Measurements from ENCODE around the gene ARPC5. TPM values are rescaled to one million over a fixed set of nuclear protein-coding genes. Genes with fewer than 3 reads are reported as not detected.

ARPC5 gene
- total RNA-seq, 1 experiment from 2014 or later, result 104 TPM

GRCh38 chr1:183602510-183602909 lies 33.1 kb downstream of the ARPC5 start:
- intact Hi-C loops (cut with micrococcal nuclease; ENCODE audit: unreplicated experiment), result no loop called here
- POLR2A ChIA-PET, result no interaction called here
- Histone ChIP-seq H3K9me3 (ENCODE audit: control insufficient read depth, insufficient read depth, low read depth, low read length) (no peaks in the 10 kb centered on the region), H3K4me3 (ENCODE audit: low read depth in 2 of 2, low read length in 2 of 2) (no peak overlapping the region), H3K27ac (ENCODE audit: low read length) (no peak overlapping the region), H3K27me3 (ENCODE audit: control insufficient read depth, insufficient read depth, low read length) (no peaks in the 10 kb centered on the region), H3K4me1 (ENCODE audit: control insufficient read depth, insufficient read depth, low read length) (no peaks in the 10 kb centered on the region), H3K36me3 (ENCODE audit: control insufficient read depth, insufficient read depth, low read length) (no peaks in the 10 kb centered on the region)
- BruUV-seq (replicated peaks), result no TSS peak
- in situ Hi-C loops (cut with HindIII; ENCODE audit: low pct_unique_long_range_greater_than_20kb, low sequenced_read_pairs), result no loop called here
- CTCF ChIA-PET, result no interaction called here
- TF ChIP-seq TCF7L2 (IDR thresholded peaks at IDR 0.05; ENCODE audit: low read depth, low read length) (no peak), POLR2AphosphoS5 (IDR thresholded peaks at IDR 0.05; ENCODE audit: low read depth, low read length) (no peak), CTCF (IDR thresholded peaks at IDR 0.05) (no peak), REST (IDR thresholded peaks at IDR 0.05; ENCODE audit: insufficient read depth in 1 of 2, low read depth in 2 of 2, low read length in 1 of 2) (no peak), SIN3A (IDR thresholded peaks at IDR 0.05; ENCODE audit: borderline replicate concordance, insufficient read depth, low read depth, low read length) (no peak)
- DNase-seq (ENCODE audit: low read depth, low spot score) (no peak), ATAC-seq (no peak)

GRCh38 chr1:183600634-183601033 lies 34.9 kb downstream of the ARPC5 start:
- Histone ChIP-seq H3K9me3 (ENCODE audit: control insufficient read depth, insufficient read depth, low read depth, low read length) (no peaks in the 10 kb centered on the region), H3K4me1 (ENCODE audit: control insufficient read depth, insufficient read depth, low read length) (no peaks in the 10 kb centered on the region), H3K36me3 (ENCODE audit: control insufficient read depth, insufficient read depth, low read length) (no peaks in the 10 kb centered on the region), H3K4me3 (ENCODE audit: low read depth in 2 of 2, low read length in 2 of 2) (no peak overlapping the region), H3K27ac (ENCODE audit: low read length) (no peak overlapping the region), H3K27me3 (ENCODE audit: control insufficient read depth, insufficient read depth, low read length) (peaks cover 5% of the 10 kb centered on the region; the same call in 1 of the 2 replicates)
- BruUV-seq (replicated peaks), result no TSS peak
- ATAC-seq, result no peak
- ChIA-PET CTCF (no interaction called here), POLR2A (no interaction called here)
- in situ Hi-C loops (cut with HindIII; ENCODE audit: low pct_unique_long_range_greater_than_20kb, low sequenced_read_pairs), result no loop called here
- intact Hi-C loops (cut with micrococcal nuclease; ENCODE audit: unreplicated experiment), result no loop called here
- no peak for DNase-seq (ENCODE audit: low read depth, low spot score)
- TF ChIP-seq POLR2AphosphoS5 (IDR thresholded peaks at IDR 0.05; ENCODE audit: low read depth, low read length), result no peak
- no peak for TF ChIP-seq CTCF (IDR thresholded peaks at IDR 0.05)
- TF ChIP-seq REST (IDR thresholded peaks at IDR 0.05; ENCODE audit: insufficient read depth in 1 of 2, low read depth in 2 of 2, low read length in 1 of 2), result no peak
- TF ChIP-seq TCF7L2 (IDR thresholded peaks at IDR 0.05; ENCODE audit: low read depth, low read length), result no peak
- TF ChIP-seq SIN3A (IDR thresholded peaks at IDR 0.05; ENCODE audit: borderline replicate concordance, insufficient read depth, low read depth, low read length), result no peak
